ENCODE results near the gene CFHR3.
"Not testable (repeated sequence)": the region's sequence is repeated elsewhere in the genome, so short reads cannot be mapped to it uniquely, and the experiment has no call there.

CFHR3 gene

DNA sequence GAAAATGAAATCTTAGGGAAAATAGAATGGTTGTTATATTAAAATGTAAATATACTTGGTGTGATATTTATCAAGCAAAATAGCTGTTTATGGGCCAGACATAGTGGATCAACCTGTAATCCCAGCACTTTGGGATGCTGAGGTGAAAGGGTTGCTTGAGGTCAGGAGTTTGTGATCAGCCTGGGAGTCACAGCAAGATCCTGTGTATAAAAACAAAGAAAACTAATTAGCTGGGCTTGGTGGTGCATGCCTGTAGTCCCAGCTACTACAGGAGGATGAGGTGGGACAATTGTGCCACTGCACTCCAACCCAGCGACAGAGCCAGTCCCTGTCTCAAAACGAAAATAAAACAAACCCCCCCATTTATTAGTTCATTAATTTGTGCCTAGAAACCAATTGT is 23.3 kb downstream of the CFHR3 start:
- no peak for TF ChIP-seq ZNF274 (IDR thresholded peaks at IDR 0.05; ENCODE audit: low read depth, low read length)
- H3K4me3 ChIP-seq (ENCODE audit: low read length), result no peak overlapping the region

DNA sequence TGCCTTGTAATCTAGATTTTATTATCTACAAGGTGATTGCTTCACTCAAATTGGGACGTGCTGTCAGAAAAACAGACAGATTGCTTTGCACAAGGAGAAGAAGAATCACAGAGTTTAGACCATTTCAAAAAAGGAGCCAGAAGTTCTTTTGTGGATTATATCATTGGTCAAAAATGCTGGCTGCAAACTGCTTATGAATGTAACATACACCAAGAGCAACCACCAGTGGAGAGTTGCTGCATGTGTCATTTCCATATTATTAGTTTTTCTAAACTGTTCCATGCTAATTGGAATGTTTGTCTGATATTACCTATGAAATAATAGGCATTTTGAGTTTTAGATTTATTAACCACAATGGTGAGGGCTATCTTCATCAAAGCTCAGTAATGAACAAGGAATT is 27.3 kb downstream of the CFHR3 start:
- H3K4me3 ChIP-seq (ENCODE audit: low read length), result not testable (repeated sequence)

DNA sequence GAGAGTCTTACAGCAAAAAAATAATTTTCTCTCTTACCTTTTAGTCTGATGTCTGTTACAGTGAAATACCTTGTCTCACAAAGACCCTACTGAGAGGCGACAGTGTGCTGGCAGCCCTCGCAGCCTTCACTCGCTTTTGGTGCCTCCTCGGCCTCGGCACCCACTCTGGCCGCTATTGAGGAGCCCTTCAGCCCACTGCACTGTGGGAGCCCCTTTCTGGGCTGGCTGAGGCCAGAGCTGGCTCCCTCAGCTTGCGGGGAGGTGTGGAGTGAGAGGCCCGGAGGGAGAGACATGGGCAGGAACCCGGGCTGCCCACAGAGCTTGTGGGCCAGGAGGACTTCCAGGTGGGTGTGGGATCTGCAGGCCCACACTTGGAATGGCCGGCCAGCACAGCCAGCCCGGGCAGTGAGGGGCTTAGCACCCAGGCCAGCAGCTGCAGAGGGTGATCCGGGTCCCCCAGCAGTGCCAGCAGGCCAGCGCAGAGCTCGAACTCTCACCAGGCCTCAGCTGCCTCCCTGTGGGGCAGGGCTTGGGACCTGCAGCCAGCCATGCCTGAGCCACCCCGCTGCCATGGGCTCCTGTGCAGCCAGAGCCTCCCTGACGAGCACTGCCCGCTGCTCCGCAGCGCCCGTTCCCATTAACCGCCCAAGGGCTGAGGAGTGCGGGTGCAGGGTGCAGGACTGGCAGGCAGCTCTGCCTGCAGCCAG is 34.0 kb downstream of the CFHR3 start:
- TF ChIP-seq ZNF274 (IDR thresholded peaks at IDR 0.05; ENCODE audit: low read depth, low read length), result no peak
- no peak overlapping the region for H3K4me3 ChIP-seq (ENCODE audit: low read length)

DNA sequence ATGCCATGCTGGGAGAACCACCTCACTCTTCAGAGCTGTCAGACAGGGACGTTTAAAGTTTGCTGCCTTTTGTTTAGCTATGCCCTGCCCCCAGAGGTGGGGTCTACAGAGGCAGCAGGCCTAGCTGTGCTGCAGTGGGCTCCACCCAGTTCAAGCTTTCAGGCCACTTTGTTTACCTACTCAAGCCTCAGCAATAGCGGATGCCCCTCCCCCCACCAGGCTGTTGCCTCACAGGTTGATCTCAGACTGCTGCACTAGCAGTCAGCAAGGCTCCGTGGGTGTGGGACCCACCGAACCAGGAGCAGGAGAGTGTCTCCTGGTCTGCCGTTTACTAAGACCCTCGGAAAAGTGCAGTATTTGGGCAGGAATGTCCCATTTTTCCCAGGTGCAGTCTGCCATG is 42.8 kb downstream of the CFHR3 start:
- H3K4me3 ChIP-seq (ENCODE audit: low read length), result not testable (repeated sequence)

DNA sequence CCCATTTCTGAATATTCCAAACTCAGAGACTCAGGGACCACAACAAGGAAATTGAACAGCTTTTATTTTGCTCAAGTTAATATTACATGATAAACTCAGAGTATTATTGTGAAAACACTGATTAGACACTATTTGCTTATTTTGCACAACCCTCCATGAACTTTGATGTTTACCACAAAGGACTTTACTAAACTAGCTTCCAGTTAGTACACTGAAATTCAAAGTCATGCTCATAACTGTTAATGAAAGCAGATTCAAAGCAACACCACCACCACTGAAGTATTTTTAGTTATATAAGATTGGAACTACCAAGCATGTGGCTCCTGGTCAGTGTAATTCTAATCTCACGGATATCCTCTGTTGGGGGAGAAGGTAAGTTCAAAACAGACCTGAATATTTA is 44.9 kb downstream of the CFHR3 start, which contains the start of gene CFHR1:
Gene CFHR1, plus strand, starts transcription at position 201 of the 400 bp plus-strand sequence. Its CDS starts 114 bp downstream, at position 315.
- H3K4me3 ChIP-seq (ENCODE audit: low read length), result not testable (repeated sequence)

DNA sequence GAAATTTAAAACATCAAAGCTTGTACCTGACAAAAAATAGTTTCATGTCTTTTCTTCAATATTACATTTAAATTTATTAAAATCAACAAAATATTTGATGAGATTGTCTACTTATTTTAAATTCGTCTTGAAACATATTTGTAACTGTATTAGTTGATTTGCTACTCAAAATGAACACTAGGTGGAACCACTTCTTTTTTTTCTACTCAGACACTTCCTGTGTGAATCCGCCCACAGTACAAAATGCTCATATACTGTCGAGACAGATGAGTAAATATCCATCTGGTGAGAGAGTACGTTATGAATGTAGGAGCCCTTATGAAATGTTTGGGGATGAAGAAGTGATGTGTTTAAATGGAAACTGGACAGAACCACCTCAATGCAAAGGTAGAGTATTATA is 53.2 kb downstream of the CFHR3 start:
- H3K4me3 ChIP-seq (ENCODE audit: low read length), result not testable (repeated sequence)
